ENCODE data around the gene KRTAP10-6.
A peak's percentile ranks its signal among the peaks of the same experiment; 100 is the strongest.

The KRTAP10-6 gene

GRCh38 chr21:44626673-44627143, 34.4 kb upstream of the KRTAP10-6 start, which contains the start of gene KRTAP10-9:
TSS of gene KRTAP10-9 (plus strand) at chr21:44627093. CDS start at chr21:44627172, 79 bp downstream.
- Mint-ChIP-seq H3K9me3 (peaks cover 50% of the 10 kb centered on the region), H3K4me3 (no peak within 1 kb of the TSS), H3K4me1 (ENCODE audit: low read depth) (peaks cover 20% of the 10 kb centered on the region), H3K27me3 (no peaks in the 10 kb centered on the region), H3K27ac (no peak within 1 kb of the TSS), H3K36me3 (ENCODE audit: low read depth) (peaks cover 3% of the 10 kb centered on the region)
- peak; percentile 15 for DNase-seq

GRCh38 chr21:44626262-44626661, 34.0 kb upstream of the KRTAP10-6 start:
- Mint-ChIP-seq H3K9me3 (peaks cover 49% of the 10 kb centered on the region), H3K27me3 (no peaks in the 10 kb centered on the region), H3K27ac (no peak overlapping the region), H3K36me3 (ENCODE audit: low read depth) (peaks cover 3% of the 10 kb centered on the region), H3K4me1 (ENCODE audit: low read depth) (peaks cover 20% of the 10 kb centered on the region), H3K4me3 (no peak overlapping the region)
- peak; percentile 27 for DNase-seq

GRCh38 chr21:44625756-44626155, 33.5 kb upstream of the KRTAP10-6 start:
- DNase-seq, result no peak
- Mint-ChIP-seq H3K9me3 (peaks cover 46% of the 10 kb centered on the region), H3K27me3 (no peaks in the 10 kb centered on the region), H3K4me1 (ENCODE audit: low read depth) (peaks cover 20% of the 10 kb centered on the region), H3K27ac (no peak overlapping the region), H3K36me3 (ENCODE audit: low read depth) (peaks cover 2% of the 10 kb centered on the region), H3K4me3 (no peak overlapping the region)

DNA sequence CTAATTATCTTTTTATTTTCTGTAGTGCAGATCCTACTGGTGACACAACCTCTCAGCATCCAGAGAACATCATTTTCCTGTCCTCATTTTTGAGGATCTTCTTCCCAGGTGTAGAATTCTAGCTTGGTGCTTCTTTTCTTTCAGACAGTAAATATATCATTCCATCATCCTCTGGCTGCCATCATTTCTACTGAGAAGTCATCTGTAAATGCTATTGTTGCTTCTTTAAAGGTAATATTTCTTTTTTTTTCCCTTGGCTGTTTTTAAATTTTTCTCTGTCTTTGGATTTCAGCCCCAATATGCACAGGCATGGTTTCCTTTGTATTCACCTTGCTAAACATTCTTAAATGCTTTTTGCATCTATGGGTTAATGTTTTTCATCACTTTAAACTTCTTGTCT, 31.3 kb upstream of the KRTAP10-6 start:
- peaks cover 17% of the 10 kb centered on the region for H3K4me1 Mint-ChIP-seq (ENCODE audit: low read depth)
- DNase-seq, result no peak
- no peaks in the 10 kb centered on the region for H3K27me3 Mint-ChIP-seq
- no peak overlapping the region for H3K27ac Mint-ChIP-seq
- peaks cover 52% of the 10 kb centered on the region for H3K9me3 Mint-ChIP-seq
- peaks cover 21% of the 10 kb centered on the region for H3K36me3 Mint-ChIP-seq (ENCODE audit: low read depth)
- no peak overlapping the region for H3K4me3 Mint-ChIP-seq

GRCh38 chr21:44619886-44620285, 27.6 kb upstream of the KRTAP10-6 start:
- Mint-ChIP-seq H3K36me3 (ENCODE audit: low read depth) (peaks cover 22% of the 10 kb centered on the region), H3K4me3 (no peak overlapping the region), H3K4me1 (ENCODE audit: low read depth) (peaks cover 42% of the 10 kb centered on the region), H3K9me3 (peaks cover 50% of the 10 kb centered on the region), H3K27ac (peak overlapping the region; percentile 9), H3K27me3 (no peaks in the 10 kb centered on the region)
- DNase-seq, result no peak

DNA sequence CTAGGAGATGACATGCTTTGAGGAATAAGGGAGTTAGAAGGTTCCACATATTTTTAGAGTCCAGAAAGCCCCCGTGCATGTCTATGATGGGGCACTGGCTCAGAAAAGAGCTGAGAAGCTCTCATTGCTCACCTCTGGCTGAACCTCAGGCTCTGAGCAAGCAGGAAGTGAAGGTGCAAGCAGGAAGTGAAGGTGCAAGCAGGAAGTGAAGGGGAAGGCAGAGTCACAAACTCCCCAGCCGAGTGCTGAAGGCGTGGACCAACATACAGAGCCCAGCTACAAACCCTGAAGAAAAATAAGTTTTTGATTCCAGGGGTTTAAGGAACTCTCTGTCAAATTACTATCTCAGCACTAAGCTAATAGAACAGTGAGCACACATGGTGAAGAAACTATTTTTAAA, 26.6 kb upstream of the KRTAP10-6 start:
- H3K4me3 Mint-ChIP-seq, result peak overlapping the region; percentile 9
- peaks cover 40% of the 10 kb centered on the region for H3K9me3 Mint-ChIP-seq
- peaks cover 42% of the 10 kb centered on the region for H3K4me1 Mint-ChIP-seq (ENCODE audit: low read depth)
- H3K27me3 Mint-ChIP-seq, result no peaks in the 10 kb centered on the region
- H3K27ac Mint-ChIP-seq, result peak overlapping the region; percentile 92
- H3K36me3 Mint-ChIP-seq (ENCODE audit: low read depth), result peaks cover 22% of the 10 kb centered on the region
- peak; percentile 62 for DNase-seq

DNA sequence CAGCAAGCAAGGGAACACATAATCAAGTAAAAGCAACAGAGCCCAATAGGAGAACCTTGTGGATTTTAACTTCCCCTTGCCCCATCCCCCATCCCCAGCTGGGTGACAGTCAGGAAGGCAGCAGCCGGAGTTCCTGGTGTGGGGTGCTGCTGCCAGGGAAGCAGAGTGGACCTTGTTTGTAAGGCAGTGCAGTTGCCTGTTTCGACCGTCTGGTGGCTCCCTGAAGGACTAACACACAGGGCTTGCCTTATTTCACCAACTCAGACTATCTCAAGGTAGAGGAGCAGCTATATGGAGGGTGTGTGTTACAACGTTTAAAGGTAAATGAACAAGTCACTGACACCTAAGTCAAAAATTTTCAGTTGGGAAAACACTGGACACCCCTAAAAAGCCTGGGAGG, 26.2 kb upstream of the KRTAP10-6 start:
- Mint-ChIP-seq H3K4me3 (peak overlapping the region; percentile 9), H3K9me3 (peaks cover 36% of the 10 kb centered on the region), H3K27ac (peak overlapping the region; percentile 92), H3K27me3 (no peaks in the 10 kb centered on the region), H3K36me3 (ENCODE audit: low read depth) (peaks cover 22% of the 10 kb centered on the region), H3K4me1 (ENCODE audit: low read depth) (peaks cover 42% of the 10 kb centered on the region)
- no peak for DNase-seq

GRCh38 chr21:44617071-44617501, 24.8 kb upstream of the KRTAP10-6 start:
- Mint-ChIP-seq H3K27ac (no peak overlapping the region), H3K4me1 (ENCODE audit: low read depth) (peaks cover 44% of the 10 kb centered on the region), H3K27me3 (no peaks in the 10 kb centered on the region), H3K36me3 (ENCODE audit: low read depth) (peaks cover 22% of the 10 kb centered on the region), H3K4me3 (no peak overlapping the region), H3K9me3 (peaks cover 22% of the 10 kb centered on the region)
- DNase-seq, result no peak

DNA sequence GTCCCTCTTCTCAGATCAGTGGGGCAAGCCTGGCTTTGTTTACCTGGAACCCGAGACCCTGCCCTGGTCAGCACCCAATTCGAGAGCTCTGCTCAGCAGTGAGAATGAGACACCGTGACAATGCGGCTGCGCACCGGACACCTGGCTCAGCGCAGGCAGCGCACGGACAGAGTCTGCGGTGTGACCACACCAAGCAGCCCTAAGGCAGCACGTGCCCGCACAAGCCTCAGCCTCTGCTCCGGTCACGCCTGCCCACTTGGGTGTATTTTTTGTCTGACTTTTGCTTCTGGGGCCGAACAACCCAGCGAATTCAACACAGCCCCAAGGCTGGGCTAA, 24.3 kb upstream of the KRTAP10-6 start:
- peaks cover 22% of the 10 kb centered on the region for H3K36me3 Mint-ChIP-seq (ENCODE audit: low read depth)
- H3K27ac Mint-ChIP-seq, result no peak overlapping the region
- peaks cover 18% of the 10 kb centered on the region for H3K9me3 Mint-ChIP-seq
- H3K4me3 Mint-ChIP-seq, result no peak overlapping the region
- peaks cover 44% of the 10 kb centered on the region for H3K4me1 Mint-ChIP-seq (ENCODE audit: low read depth)
- no peak for DNase-seq
- no peaks in the 10 kb centered on the region for H3K27me3 Mint-ChIP-seq

- Mint-ChIP-seq H3K36me3 (ENCODE audit: low read depth) (peaks cover 22% of the 10 kb centered on the region), H3K9me3 (peaks cover 23% of the 10 kb centered on the region), H3K27ac (no peak overlapping the region), H3K4me1 (ENCODE audit: low read depth) (peaks cover 44% of the 10 kb centered on the region), H3K4me3 (no peak overlapping the region), H3K27me3 (no peaks in the 10 kb centered on the region)
- DNase-seq, result no peak
These were observed 23.7 kb upstream of the KRTAP10-6 start for GRCh38 chr21:44615911-44616590.

- Mint-ChIP-seq H3K9me3 (peaks cover 22% of the 10 kb centered on the region), H3K4me1 (ENCODE audit: low read depth) (peaks cover 44% of the 10 kb centered on the region), H3K36me3 (ENCODE audit: low read depth) (peaks cover 17% of the 10 kb centered on the region), H3K4me3 (no peak overlapping the region), H3K27ac (no peak overlapping the region), H3K27me3 (no peaks in the 10 kb centered on the region)
- no peak for DNase-seq
These were observed 23.2 kb upstream of the KRTAP10-6 start for GRCh38 chr21:44615466-44615865.

DNA sequence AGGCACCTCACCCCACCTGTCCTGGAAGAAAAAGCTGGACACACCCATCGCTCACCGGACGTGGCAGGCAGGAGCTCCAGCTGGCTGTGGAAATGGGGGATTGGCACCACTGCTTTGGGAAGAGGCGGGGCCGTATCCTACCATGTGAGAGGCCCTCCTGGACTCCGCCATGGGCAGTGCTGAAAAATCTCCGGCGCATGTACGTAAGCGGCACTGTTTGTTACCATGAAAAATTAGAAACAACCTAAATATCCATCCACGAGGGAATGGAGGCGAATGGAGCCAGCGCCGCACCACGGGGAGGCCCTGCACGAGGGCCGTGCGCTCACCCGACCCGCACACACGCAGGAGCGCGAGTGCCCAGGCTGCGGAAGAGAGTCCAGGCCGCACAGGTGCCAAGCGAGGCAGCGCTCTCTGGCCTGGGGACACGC, 22.7 kb upstream of the KRTAP10-6 start:
- H3K9me3 Mint-ChIP-seq, result peaks cover 19% of the 10 kb centered on the region
- no peak for DNase-seq
- H3K4me1 Mint-ChIP-seq (ENCODE audit: low read depth), result peaks cover 42% of the 10 kb centered on the region
- H3K36me3 Mint-ChIP-seq (ENCODE audit: low read depth), result peaks cover 15% of the 10 kb centered on the region
- no peak overlapping the region for H3K27ac Mint-ChIP-seq
- H3K27me3 Mint-ChIP-seq, result no peaks in the 10 kb centered on the region
- no peak overlapping the region for H3K4me3 Mint-ChIP-seq

- no peak for DNase-seq
- H3K4me3 Mint-ChIP-seq, result no peak overlapping the region
- H3K36me3 Mint-ChIP-seq (ENCODE audit: low read depth), result peaks cover 7% of the 10 kb centered on the region
- no peaks in the 10 kb centered on the region for H3K27me3 Mint-ChIP-seq
- no peak overlapping the region for H3K27ac Mint-ChIP-seq
- peaks cover 18% of the 10 kb centered on the region for H3K9me3 Mint-ChIP-seq
- peaks cover 35% of the 10 kb centered on the region for H3K4me1 Mint-ChIP-seq (ENCODE audit: low read depth)
These were observed 21.9 kb upstream of the KRTAP10-6 start for GRCh38 chr21:44614161-44614631.

DNA sequence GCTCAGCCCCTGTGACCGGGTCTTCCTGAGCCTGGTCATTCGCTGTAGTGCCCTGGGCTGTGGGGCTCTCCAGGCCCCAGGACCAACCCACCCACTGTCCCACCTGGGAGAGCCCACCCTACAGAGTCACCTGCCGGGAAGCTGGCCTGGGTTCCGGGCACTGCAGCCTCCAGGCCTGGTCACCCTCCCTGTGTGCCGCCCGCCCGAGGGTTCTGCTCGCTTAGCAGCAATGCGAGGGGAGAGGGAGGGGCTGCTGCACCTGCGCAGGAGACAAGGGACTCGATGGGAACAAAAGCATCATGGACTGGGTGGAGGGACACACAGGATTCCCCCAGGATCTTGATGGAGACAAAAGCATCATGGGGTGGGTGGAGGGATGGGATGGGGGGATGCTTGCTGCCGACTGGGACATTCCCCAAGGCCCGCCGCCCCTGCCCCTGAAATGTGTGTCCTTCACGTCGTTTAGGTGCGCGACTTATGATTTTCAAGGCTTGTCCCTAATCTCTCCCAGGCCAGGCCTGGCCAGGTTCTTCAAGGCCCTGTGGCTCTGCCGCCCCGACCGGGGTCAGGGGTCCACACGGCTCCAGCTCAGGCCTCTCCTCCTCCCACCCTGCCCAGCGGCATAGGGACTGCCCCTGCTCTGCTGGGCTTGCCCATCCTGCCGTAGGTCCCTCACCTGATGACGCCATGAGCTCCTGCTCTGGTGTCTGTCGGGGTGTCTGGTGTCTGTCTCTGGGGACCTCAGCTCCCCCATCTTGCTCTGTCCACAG, 21.3 kb upstream of the KRTAP10-6 start:
- Mint-ChIP-seq H3K36me3 (ENCODE audit: low read depth) (peaks cover 1% of the 10 kb centered on the region), H3K27me3 (no peaks in the 10 kb centered on the region), H3K4me3 (no peak overlapping the region), H3K9me3 (peaks cover 19% of the 10 kb centered on the region), H3K4me1 (ENCODE audit: low read depth) (peaks cover 29% of the 10 kb centered on the region), H3K27ac (no peak overlapping the region)
- DNase-seq, result no peak
